Measurements from ENCODE around the gene SNAPC4. TPM values are rescaled to one million over a fixed set of nuclear protein-coding genes. Genes with fewer than 3 reads are reported as not detected.

The SNAPC4 gene
- total and polyA plus RNA-seq, 9 of the 15 experiments (the other 6 are each of a cell fraction or from before 2014, with no cell fraction given), result 0.21 to 21.8 (median 8.8) TPM

GRCh38 chr9:136410500-136411287 is 10.7 kb upstream of the SNAPC4 start, which contains the start of the genes ENTR1 and PMPCA (continued):
- no peak for TF ChIP-seq RREB1 (CRISPR knock-in tag; IDR thresholded peaks at IDR 0.05)
- no peak for TF ChIP-seq BRF1 (IDR thresholded peaks at IDR 0.05; ENCODE audit: borderline replicate concordance, extremely low read depth, insufficient read length)
- TF ChIP-seq MYC (IDR thresholded peaks at IDR 0.05; ENCODE audit: low read depth, low read length), result peak; percentile 95
- peak; percentile 62; the same call in 1 of the 2 replicates for TF ChIP-seq MYC (CRISPR knock-in tag; IDR thresholded peaks at IDR 0.05; ENCODE audit: borderline replicate concordance, low read depth)
- TF ChIP-seq ETV1 (tag; conservative IDR thresholded peaks at IDR 0.05; ENCODE audit: low read depth), result peak; percentile 79
- TF ChIP-seq MED1 (CRISPR knock-in tag; IDR thresholded peaks at IDR 0.05; ENCODE audit: borderline replicate concordance), result no peak
- no peak for TF ChIP-seq MCM2 (IDR thresholded peaks at IDR 0.05; ENCODE audit: low read depth)
- TF ChIP-seq CTCF (IDR thresholded peaks at IDR 0.05 in 2 of 3, conservative IDR thresholded peaks at IDR 0.05 in 1 of 3; ENCODE audit: insufficient read depth in 2 of 3, low read depth in 1 of 3, low read length in 3 of 3), result no peak
- TF ChIP-seq SMARCA5 (IDR thresholded peaks at IDR 0.05), result no peak
- TF ChIP-seq ZBED1 (IDR thresholded peaks at IDR 0.05), result no peak
- no peak for TF ChIP-seq SMARCA4 (IDR thresholded peaks at IDR 0.05)
- TF ChIP-seq SMAD4 (CRISPR knock-in tag; conservative IDR thresholded peaks at IDR 0.05), result peak; percentile 42; the same call in 1 of the 2 replicates
- TF ChIP-seq ZNF583 (CRISPR knock-in tag; IDR thresholded peaks at IDR 0.05), result no peak
- TF ChIP-seq BCOR (IDR thresholded peaks at IDR 0.05), result no peak
- TF ChIP-seq PURB (CRISPR knock-in tag; IDR thresholded peaks at IDR 0.05; ENCODE audit: low read depth), result no peak
- no peak for TF ChIP-seq FOXJ2 (tag; IDR thresholded peaks at IDR 0.05)
- no peak for TF ChIP-seq FOS (IDR thresholded peaks at IDR 0.05; ENCODE audit: extremely low read depth, insufficient read length)
- no peak for TF ChIP-seq ZNF644 (tag; IDR thresholded peaks at IDR 0.05; ENCODE audit: low read depth)
- peak; percentile 40 for TF ChIP-seq NFIC (IDR thresholded peaks at IDR 0.05)
- TF ChIP-seq PHTF2 (CRISPR knock-in tag; IDR thresholded peaks at IDR 0.05), result no peak
- peak; percentile 36 for TF ChIP-seq CCNT2 (IDR thresholded peaks at IDR 0.05; ENCODE audit: borderline replicate concordance, extremely low read depth, insufficient read length, low read depth, low read length)
- TF ChIP-seq PCBP1 (IDR thresholded peaks at IDR 0.05; ENCODE audit: low read depth, low read length, poor library complexity, severe bottlenecking), result no peak
